Ascending aorta (tissue), 2 donors: ENCODE data around the gene CEP97. TPM values are rescaled to one million over a fixed set of nuclear protein-coding genes. Genes with fewer than 3 reads are reported as not detected.
"Not testable (repeated sequence)": the region's sequence is repeated elsewhere in the genome, so short reads cannot be mapped to it uniquely, and the experiment has no call there.

ENCODE experiments used
- DNase-seq, 2 donors: peaks; one replicate each; pipeline ENCODE4 v3.0.0-alpha.2; 2019; ENCODE audit warnings: low spot score in 2 of 2
- H3K27ac ChIP-seq, 2 donors: fragments of 200-600 bp; sonication (generic); one replicate each; pipeline ENCODE4 v1.5.1; 2016 to 2017; ENCODE audit warnings: mild to moderate bottlenecking in 1 of 2
- H3K27me3 ChIP-seq: fragments of 200-600 bp; sonication (generic); one replicate; pipeline ENCODE4 v1.5.1; 2017
- H3K36me3 ChIP-seq, 2 donors: fragments of 200-600 bp; sonication (generic); one replicate each; pipeline ENCODE4 v1.5.1; 2016
- H3K4me1 ChIP-seq, 2 donors: fragments of 200-600 bp; sonication (generic); one replicate each; pipeline ENCODE4 v1.5.1; 2016 to 2017; ENCODE audit warnings: mild to moderate bottlenecking in 1 of 2
- H3K4me3 ChIP-seq, 2 donors: fragments of 200-600 bp; sonication (generic); one replicate each; pipeline ENCODE4 v1.5.1; 2016 to 2017; ENCODE audit warnings: mild to moderate bottlenecking in 1 of 2
- H3K9me3 ChIP-seq, 2 donors: fragments of 200-600 bp; sonication (generic); one replicate each; pipeline ENCODE4 v1.5.1; 2016
- intact Hi-C: fragments of 100-400 bp; cut with DNase I; formaldehyde crosslinking; loops from one replicate; pipeline ENCODE4 v1.15.1; 2023
- total RNA-seq: library from RNA; depleted of rRNA; stranded (reverse); fragments of >200 nt; gene quantifications from one replicate; pipeline ENCODE4 v1.1.0, GENCODE V29; 2016
- TF ChIP-seq, protein P1 (sequence below), 3 experiments: fragments of 200-600 bp in 2 of 3; fragments of 450-650 bp in 1 of 3; sonication (generic) in 2 of 3; IDR thresholded peaks; one replicate each; pipeline ENCODE4 v1.5.1; 2016 to 2019; ENCODE audit warnings: antibody characterized with exemption in 3 of 3, mild to moderate bottlenecking in 1 of 3, moderate library complexity in 1 of 3

CEP97 gene
- total RNA-seq, 1 donor from 2014 or later: 1.3 TPM

GRCh38 chr3:101744811-101745210 is 20.4 kb downstream of the CEP97 start:
- Histone ChIP-seq H3K36me3 (peaks cover 0 to 5% of the 10 kb centered on the region in 2 donors), H3K27ac (no peak overlapping the region), H3K4me3 (no peak overlapping the region), H3K9me3 (no peaks in the 10 kb centered on the region), H3K27me3 (no peaks in the 10 kb centered on the region), H3K4me1 (no peaks in the 10 kb centered on the region)
- intact Hi-C loops: no loop called here
- TF ChIP-seq, protein P1, sequence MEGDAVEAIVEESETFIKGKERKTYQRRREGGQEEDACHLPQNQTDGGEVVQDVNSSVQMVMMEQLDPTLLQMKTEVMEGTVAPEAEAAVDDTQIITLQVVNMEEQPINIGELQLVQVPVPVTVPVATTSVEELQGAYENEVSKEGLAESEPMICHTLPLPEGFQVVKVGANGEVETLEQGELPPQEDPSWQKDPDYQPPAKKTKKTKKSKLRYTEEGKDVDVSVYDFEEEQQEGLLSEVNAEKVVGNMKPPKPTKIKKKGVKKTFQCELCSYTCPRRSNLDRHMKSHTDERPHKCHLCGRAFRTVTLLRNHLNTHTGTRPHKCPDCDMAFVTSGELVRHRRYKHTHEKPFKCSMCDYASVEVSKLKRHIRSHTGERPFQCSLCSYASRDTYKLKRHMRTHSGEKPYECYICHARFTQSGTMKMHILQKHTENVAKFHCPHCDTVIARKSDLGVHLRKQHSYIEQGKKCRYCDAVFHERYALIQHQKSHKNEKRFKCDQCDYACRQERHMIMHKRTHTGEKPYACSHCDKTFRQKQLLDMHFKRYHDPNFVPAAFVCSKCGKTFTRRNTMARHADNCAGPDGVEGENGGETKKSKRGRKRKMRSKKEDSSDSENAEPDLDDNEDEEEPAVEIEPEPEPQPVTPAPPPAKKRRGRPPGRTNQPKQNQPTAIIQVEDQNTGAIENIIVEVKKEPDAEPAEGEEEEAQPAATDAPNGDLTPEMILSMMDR (IDR thresholded peaks at IDR 0.05): no peak
- DNase-seq: no peak

DNA sequence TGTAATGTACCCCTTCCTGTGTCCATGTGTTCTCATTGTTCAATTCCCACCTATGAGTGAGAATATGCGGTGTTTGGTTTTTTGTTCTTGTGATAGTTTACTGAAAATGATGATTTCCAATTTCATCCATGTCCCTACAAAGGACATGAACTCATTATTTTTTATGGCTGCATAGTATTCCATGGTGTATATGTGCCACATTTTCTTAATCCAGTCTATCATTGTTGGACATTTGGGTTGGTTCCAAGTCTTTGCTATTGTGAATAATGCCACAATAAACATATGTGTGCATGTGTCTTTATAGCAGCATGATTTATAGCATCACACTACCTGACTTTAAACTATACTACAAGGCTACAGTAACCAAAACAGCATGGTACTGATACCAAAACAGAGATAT is 21.5 kb downstream of the CEP97 start:
- H3K27ac ChIP-seq, H3K27me3 ChIP-seq, H3K4me3 ChIP-seq, H3K9me3 ChIP-seq, intact Hi-C loops, H3K36me3 ChIP-seq, H3K4me1 ChIP-seq, DNase-seq: not testable (repeated sequence)

DNA sequence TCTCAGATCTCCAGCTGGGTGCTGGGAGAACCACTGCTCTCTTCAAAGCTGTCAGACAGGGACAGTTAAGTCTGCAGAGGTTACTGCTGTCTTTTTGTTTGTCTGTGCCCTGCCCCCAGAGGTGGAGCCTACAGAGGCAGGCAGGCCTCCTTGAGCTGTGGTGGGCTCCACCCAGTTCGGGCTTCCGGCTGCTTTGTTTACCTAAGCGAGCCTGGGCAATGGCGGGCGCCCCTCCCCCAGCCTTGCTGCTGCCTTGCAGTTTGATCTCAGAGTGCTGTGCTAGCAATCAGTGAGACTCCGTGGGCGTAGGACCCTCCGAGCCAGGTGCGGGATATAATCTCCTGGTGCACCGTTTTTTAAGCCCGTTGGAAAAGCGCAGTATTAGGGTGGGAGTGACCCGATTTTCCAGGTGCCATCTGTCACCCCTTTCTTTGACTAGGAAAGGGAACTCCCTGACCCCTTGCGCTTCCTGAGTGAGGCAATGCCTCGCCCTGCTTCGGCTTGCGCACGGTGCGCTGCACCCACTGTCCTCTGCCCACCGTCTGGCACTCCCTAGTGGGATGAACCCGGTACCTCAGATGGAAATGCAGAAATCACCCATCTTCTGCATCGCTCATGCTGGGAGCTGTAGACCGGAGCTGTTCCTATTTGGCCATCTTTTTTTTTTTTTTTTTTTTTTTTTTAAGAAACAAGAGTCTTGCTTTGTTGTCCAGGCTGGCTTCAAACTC is 29.1 kb downstream of the CEP97 start:
- H3K27me3 ChIP-seq, DNase-seq, H3K4me1 ChIP-seq, H3K27ac ChIP-seq, intact Hi-C loops, H3K9me3 ChIP-seq, H3K4me3 ChIP-seq: not testable (repeated sequence)
- peaks cover 14 to 30% of the 10 kb centered on the region in 2 donors for H3K36me3 ChIP-seq

DNA sequence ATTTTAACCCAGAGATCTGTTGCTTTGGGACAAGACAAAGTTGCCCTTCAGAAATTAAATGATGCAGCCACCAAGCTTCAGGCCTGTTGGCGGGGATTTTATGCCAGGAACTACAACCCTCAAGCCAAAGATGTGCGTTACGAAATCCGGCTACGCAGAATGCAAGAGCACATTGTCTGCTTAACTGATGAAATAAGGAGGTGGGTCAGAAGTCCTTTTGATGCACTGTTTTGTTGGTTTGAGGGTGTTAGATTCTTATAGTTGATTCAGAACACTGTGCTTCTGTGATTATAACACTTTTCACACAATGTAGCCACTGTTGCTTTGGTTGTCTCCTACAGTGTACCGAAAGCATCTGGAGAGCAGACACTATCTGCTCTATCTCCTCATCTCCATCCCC is 33.8 kb downstream of the CEP97 start:
- Histone ChIP-seq H3K4me3 (no peak overlapping the region), H3K36me3 (peaks cover 21 to 41% of the 10 kb centered on the region in 2 donors), H3K9me3 (no peaks in the 10 kb centered on the region), H3K27ac (no peak overlapping the region), H3K4me1 (no peaks in the 10 kb centered on the region), H3K27me3 (no peaks in the 10 kb centered on the region)
- intact Hi-C loops: no loop called here
- TF ChIP-seq, protein P1 (IDR thresholded peaks at IDR 0.05): no peak
- no peak for DNase-seq

GRCh38 chr3:101762041-101762646 is 37.7 kb downstream of the CEP97 start:
- H3K4me3 ChIP-seq: no peak overlapping the region
- H3K36me3 ChIP-seq: peaks cover 7 to 36% of the 10 kb centered on the region in 2 donors
- H3K27me3 ChIP-seq: no peaks in the 10 kb centered on the region
- H3K27ac ChIP-seq: no peak overlapping the region
- intact Hi-C loops: no loop called here
- H3K9me3 ChIP-seq: no peaks in the 10 kb centered on the region
- no peaks in the 10 kb centered on the region for H3K4me1 ChIP-seq
- DNase-seq: no peak
- TF ChIP-seq, protein P1 (IDR thresholded peaks at IDR 0.05): no peak

DNA sequence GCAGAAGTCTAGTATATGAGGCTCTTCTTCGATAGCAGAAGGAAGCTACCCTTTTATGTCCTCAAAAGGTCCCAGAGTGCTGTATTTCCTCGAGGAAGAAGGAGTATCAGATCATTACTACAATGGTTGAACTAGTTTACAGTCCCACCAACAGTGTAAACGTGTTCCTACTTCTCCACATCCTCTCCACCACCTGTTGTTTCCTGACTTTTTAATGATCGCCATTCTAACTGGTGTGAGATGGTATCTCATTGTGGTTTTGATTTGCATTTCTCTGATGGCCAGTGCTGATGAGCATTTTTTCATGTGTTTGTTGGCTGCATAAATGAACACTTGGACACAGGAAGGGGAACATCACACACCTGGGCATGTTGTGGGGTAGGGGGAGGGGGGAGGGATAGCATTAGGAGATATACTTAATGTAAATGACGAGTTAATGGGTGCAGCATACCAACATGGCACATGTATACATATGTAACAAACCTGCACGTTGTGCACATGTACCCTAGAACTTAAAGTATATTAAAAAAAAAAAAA is 53.4 kb downstream of the CEP97 start:
- peak overlapping the region in 1 of 2 donors; percentile 95 for H3K27ac ChIP-seq
- peaks cover 4 to 17% of the 10 kb centered on the region in 2 donors for H3K4me1 ChIP-seq
- not testable (repeated sequence) for DNase-seq, H3K4me3 ChIP-seq, H3K27me3 ChIP-seq, H3K9me3 ChIP-seq, H3K36me3 ChIP-seq
- intact Hi-C loops: loop anchor here (2.0 kb wide), 1 partner anchor 101 kb away; the partner anchor contains the start of gene ZBTB11

DNA sequence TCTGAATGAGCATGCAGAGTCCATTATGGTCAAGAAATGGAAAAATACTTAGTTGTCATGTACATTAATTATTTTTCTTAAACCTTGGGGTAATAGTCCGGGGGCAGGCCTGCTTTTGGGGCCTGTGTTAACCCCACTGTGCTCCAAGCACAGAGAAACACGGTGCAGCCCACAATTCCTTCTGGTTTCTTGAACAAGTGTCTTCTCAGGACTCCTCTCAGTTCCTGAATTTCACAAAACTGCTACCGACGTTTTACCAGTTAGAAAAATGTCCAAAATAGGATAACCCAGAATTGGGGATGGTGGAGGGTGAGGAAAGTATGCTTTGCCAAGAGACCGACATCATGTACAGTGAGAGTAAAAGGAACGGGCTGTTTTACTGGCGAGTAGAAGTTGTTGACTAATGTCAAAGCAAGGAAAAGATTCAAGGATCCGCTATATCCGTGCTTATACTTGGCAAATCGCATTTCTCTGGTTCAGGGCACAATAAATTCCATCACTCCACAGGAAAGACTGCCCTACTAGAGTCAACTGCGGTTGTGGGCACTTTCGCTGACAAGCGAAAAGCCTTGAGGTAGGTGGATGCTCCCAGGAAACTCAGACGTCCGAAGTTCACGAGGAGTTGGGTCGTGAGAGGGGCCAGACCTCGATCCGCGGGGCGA is 54.1 kb downstream of the CEP97 start:
- TF ChIP-seq, protein P1 (IDR thresholded peaks at IDR 0.05): no peak
- intact Hi-C loops: loop anchor here (1.0 to 2.0 kb wide), 2 partner anchors 54 to 102 kb away; partner anchors contain the start of genes CEP97 and ZBTB11

More for the DNA sequence above, 54.1 kb downstream of the CEP97 start:
- H3K27me3 ChIP-seq: no peaks in the 10 kb centered on the region
- peaks cover 4 to 17% of the 10 kb centered on the region in 2 donors for H3K4me1 ChIP-seq
- no peak for DNase-seq
- peak overlapping the region; percentile 75 to 89 for H3K4me3 ChIP-seq
- peaks cover 4 to 12% of the 10 kb centered on the region in 2 donors for H3K36me3 ChIP-seq
- H3K27ac ChIP-seq: peak overlapping the region; percentile 94 to 95
- no peaks in the 10 kb centered on the region for H3K9me3 ChIP-seq
